K562 treated with DMSO at 1 percent for 48 hours (cell line): ENCODE measurements around the gene RARA. TPM values are rescaled to one million over a fixed set of nuclear protein-coding genes. Genes with fewer than 3 reads are reported as not detected.

Source experiments
- total RNA-seq: library from RNA; unstranded; fragments of 300-600 nt; gene quantifications from 2 replicates; pipeline ENCODE4 v1.2.3, GENCODE V29; 2022; ENCODE audit warnings: low replicate concordance; ENCODE audit errors: extremely low read depth

RARA gene
- total RNA-seq: not detected in 2 replicates

GRCh38 chr17:40309031-40309948, at the start of gene RARA:
Gene RARA (plus strand): TSS chr17:40309180. CDS start chr17:40331219, 22,039 bp downstream.

GRCh38 chr17:40287494-40288369, 21.2 kb upstream of the RARA start, which contains the start of gene CDC6:
Gene CDC6 (plus strand): TSS chr17:40287879. CDS start chr17:40289421, 1,542 bp downstream.

GRCh38 chr17:40364121-40364861, 55.3 kb downstream of the RARA start, which contains the start of gene GJD3:
Gene GJD3 (minus strand): TSS chr17:40364737. CDS start chr17:40363815, 922 bp downstream.

Other genes with a start within 250 kb of the RARA start
- not detected in 2 replicates for gene THRA, start 246.2 kb upstream of the RARA start, total RNA-seq
- not detected in 2 replicates for gene NR1D1, start 208.6 kb upstream of the RARA start, total RNA-seq
- gene MSL1, start 187.2 kb upstream of the RARA start, total RNA-seq: not detected in 2 replicates
- gene CASC3, start 168.6 kb upstream of the RARA start, total RNA-seq: 202 TPM in 1 of 2 replicates, not detected in the other
- not detected in 2 replicates for gene RAPGEFL1, start 131.7 kb upstream of the RARA start, total RNA-seq
- gene WIPF2, start 89.9 kb upstream of the RARA start, total RNA-seq: not detected in 2 replicates
- gene CDC6, start 21.3 kb upstream of the RARA start, total RNA-seq: not detected in 2 replicates
- gene GJD3, start 55.6 kb downstream of the RARA start, total RNA-seq: not detected in 2 replicates
- 1,142 TPM in 1 of 2 replicates, not detected in the other for gene TOP2A, start 108.7 kb downstream of the RARA start, total RNA-seq
- gene IGFBP4, start 134.3 kb downstream of the RARA start, total RNA-seq: not detected in 2 replicates
- gene TNS4, start 192.4 kb downstream of the RARA start, total RNA-seq: not detected in 2 replicates